SK-N-MC (cell line): ENCODE measurements around the gene HLCS.
"Not testable (repeated sequence)": the region's sequence is repeated elsewhere in the genome, so short reads cannot be mapped to it uniquely, and the experiment has no call there.

Experiments
- DNase-seq: peaks from one replicate; pipeline ENCODE4 v3.0.0-alpha.2; 2011; ENCODE audit warnings: low read depth, low spot score
- H3K27ac ChIP-seq: fragments of 200-600 bp; sonication (generic); 2 replicates; pipeline ENCODE4 v1.5.1; 2016; ENCODE audit warnings: mixed run types
- H3K36me3 ChIP-seq: fragments of 200-600 bp; sonication (generic); 2 replicates; pipeline ENCODE4 v1.6.1; 2017; ENCODE audit warnings: antibody characterized with exemption, low read length, mixed read lengths; ENCODE audit not compliant: insufficient read depth
- H3K4me3 ChIP-seq: fragments of 200-600 bp; sonication (generic); 2 replicates; pipeline ENCODE4 v1.5.1; 2016
- H3K9ac ChIP-seq: fragments of 200-600 bp; sonication (generic); 2 replicates; pipeline ENCODE4 v1.8.0; 2017; ENCODE audit warnings: mixed run types, mixed read lengths; ENCODE audit not compliant: insufficient read length
- H3K9me3 ChIP-seq: fragments of 200-600 bp; sonication (generic); 2 replicates; pipeline ENCODE4 v1.6.1; 2017; ENCODE audit warnings: low read depth, mild to moderate bottlenecking, antibody characterized with exemption, low read length, moderate library complexity, mixed read lengths
- EZH2 ChIP-seq: fragments of 200-600 bp; sonication (generic); IDR thresholded peaks from one replicate; pipeline ENCODE4 v1.6.1; 2017; ENCODE audit warnings: antibody characterized with exemption
- FOXP2 ChIP-seq: optimal IDR thresholded peaks from 2 replicates; pipeline ENCODE3; 2011; ENCODE audit warnings: mild to moderate bottlenecking, moderate library complexity; ENCODE audit not compliant: insufficient read depth; ENCODE audit errors: extremely low read length, control extremely low read depth
- POLR2AphosphoS5 ChIP-seq: IDR thresholded peaks from 2 replicates; pipeline ENCODE4 v1.6.1; 2012; ENCODE audit warnings: mild to moderate bottlenecking, low read depth, low read length, borderline replicate concordance

Gene HLCS

GRCh38 chr21:36962098-36962780 lies 4.2 kb downstream of the HLCS start:
- H3K9me3 ChIP-seq = no peaks in the 10 kb centered on the region

GRCh38 chr21:36960676-36961284 lies 5.7 kb downstream of the HLCS start:
- Histone ChIP-seq H3K27ac (no peak overlapping the region), H3K9ac (no peak overlapping the region), H3K9me3 (no peaks in the 10 kb centered on the region), H3K36me3 (no peaks in the 10 kb centered on the region), H3K4me3 (no peak overlapping the region)
- DNase-seq = no peak
- no peak for TF ChIP-seq FOXP2

More at GRCh38 chr21:36962098-36962780, 4.2 kb downstream of the HLCS start:
- Histone ChIP-seq H3K27ac (no peak overlapping the region), H3K4me3 (no peak overlapping the region), H3K36me3 (no peaks in the 10 kb centered on the region), H3K9ac (no peak overlapping the region)
- no peak for DNase-seq
- TF ChIP-seq EZH2 (no peak), POLR2AphosphoS5 (no peak), FOXP2 (no peak)

GRCh38 chr21:36959020-36959835 lies 7.2 kb downstream of the HLCS start:
- no peak for DNase-seq
- Histone ChIP-seq H3K27ac (no peak overlapping the region), H3K9ac (no peak overlapping the region), H3K36me3 (no peaks in the 10 kb centered on the region), H3K9me3 (no peaks in the 10 kb centered on the region), H3K4me3 (no peak overlapping the region)
- TF ChIP-seq FOXP2 (no peak), EZH2 (no peak), POLR2AphosphoS5 (no peak)

- no peak for DNase-seq
- H3K4me3 ChIP-seq = no peak overlapping the region
- H3K36me3 ChIP-seq = no peaks in the 10 kb centered on the region
- no peak overlapping the region for H3K9ac ChIP-seq
- H3K27ac ChIP-seq = no peak overlapping the region
- TF ChIP-seq POLR2AphosphoS5 = no peak
- TF ChIP-seq FOXP2 = no peak
- TF ChIP-seq EZH2 = no peak
- H3K9me3 ChIP-seq = no peaks in the 10 kb centered on the region
Measured at GRCh38 chr21:36955783-36956182, 10.7 kb downstream of the HLCS start.

GRCh38 chr21:36952331-36952730 lies 14.1 kb downstream of the HLCS start:
- DNase-seq, H3K9me3 ChIP-seq, H3K9ac ChIP-seq, H3K4me3 ChIP-seq, H3K27ac ChIP-seq, H3K36me3 ChIP-seq: not testable (repeated sequence)

GRCh38 chr21:36949171-36950141 lies 17.0 kb downstream of the HLCS start:
- Histone ChIP-seq H3K4me3 (no peak overlapping the region), H3K9ac (no peak overlapping the region), H3K9me3 (no peaks in the 10 kb centered on the region), H3K27ac (no peak overlapping the region), H3K36me3 (no peaks in the 10 kb centered on the region)
- TF ChIP-seq EZH2 (no peak), POLR2AphosphoS5 (no peak), FOXP2 (no peak)
- DNase-seq = no peak

GRCh38 chr21:36948686-36949085 lies 17.8 kb downstream of the HLCS start:
- Histone ChIP-seq H3K27ac (no peak overlapping the region), H3K36me3 (no peaks in the 10 kb centered on the region), H3K9me3 (no peaks in the 10 kb centered on the region), H3K4me3 (no peak overlapping the region), H3K9ac (no peak overlapping the region)
- TF ChIP-seq FOXP2 = no peak
- no peak for TF ChIP-seq POLR2AphosphoS5
- TF ChIP-seq EZH2 = no peak
- DNase-seq = no peak

GRCh38 chr21:36946949-36947356 lies 19.5 kb downstream of the HLCS start:
- DNase-seq = no peak
- Histone ChIP-seq H3K36me3 (no peaks in the 10 kb centered on the region), H3K27ac (no peak overlapping the region)

More at GRCh38 chr21:36946949-36947356, 19.5 kb downstream of the HLCS start:
- H3K4me3 ChIP-seq = no peak overlapping the region
- no peak for TF ChIP-seq EZH2
- no peak for TF ChIP-seq POLR2AphosphoS5
- TF ChIP-seq FOXP2 = no peak
- no peak overlapping the region for H3K9ac ChIP-seq
- no peaks in the 10 kb centered on the region for H3K9me3 ChIP-seq
